HEK293 (cell line): ENCODE measurements around the gene NFIB.

ENCODE experiments used
- CTCF ChIA-PET: fragments of 350-600 bp; formaldehyde crosslinking; extraction: SDS; loops from one replicate; lab custom pipeline; 2021; ENCODE audit warnings: antibody characterized with exemption; lab: Yijun Ruan, JAX
- POLR2A ChIA-PET: fragments of 300-600 bp; formaldehyde crosslinking; extraction: SDS; loops from one replicate; lab custom pipeline; 2020; ENCODE audit warnings: antibody characterized with exemption, inconsistent platforms; lab: Yijun Ruan, JAX
- H3K27ac ChIP-seq: fragments of 200-500 bp; sonication (Bioruptor generic); 2 replicates; pipeline ENCODE4 v1.5.1; 2014; ENCODE audit warnings: low read depth, low read length, control low read depth, inconsistent platforms; ENCODE audit errors: extremely low read depth
- H3K36me3 ChIP-seq, 2 experiments: fragments of 200-500 bp in 1 of 2; sonication (Bioruptor generic) in 1 of 2; 1 replicate in 1 of 2; 2 replicates in 1 of 2; pipeline ENCODE4 v1.5.1; 2014 to 2017; ENCODE audit warnings: inconsistent platforms in 2 of 2, low read length in 2 of 2; ENCODE audit not compliant: control insufficient read depth in 2 of 2, insufficient read depth in 1 of 2
- H3K4me1 ChIP-seq: fragments of 200-500 bp; sonication (Bioruptor generic); 2 replicates; pipeline ENCODE4 v1.5.1; 2014; ENCODE audit warnings: mild to moderate bottlenecking, low read length, inconsistent platforms; ENCODE audit not compliant: control insufficient read depth, insufficient read depth
- H3K4me3 ChIP-seq: 2 replicates; pipeline ENCODE4 v1.5.1; 2011; ENCODE audit warnings: low read depth, mild to moderate bottlenecking, control low read depth, low read length, moderate library complexity
- H3K9me3 ChIP-seq: fragments of 200-500 bp; sonication (Bioruptor generic); 2 replicates; pipeline ENCODE4 v1.5.1; 2014; ENCODE audit warnings: low read depth, low read length, inconsistent platforms; ENCODE audit not compliant: control insufficient read depth, insufficient read depth
- GLIS1 ChIP-seq: fragments of 450-650 bp; formaldehyde crosslinking; IDR thresholded peaks from 2 replicates; pipeline ENCODE4 v1.5.1; 2016; ENCODE audit warnings: missing biosample characterization, missing genetic modification characterization
- HIC1 ChIP-seq: fragments of 450-650 bp; formaldehyde crosslinking; IDR thresholded peaks from 2 replicates; pipeline ENCODE4 v1.5.1; 2016; ENCODE audit warnings: missing biosample characterization, missing genetic modification characterization
- KLF1 ChIP-seq: fragments of 450-650 bp; formaldehyde crosslinking; IDR thresholded peaks from 2 replicates; pipeline ENCODE4 v1.5.1; 2016; ENCODE audit warnings: missing biosample characterization, missing genetic modification characterization
- MYNN ChIP-seq: fragments of 450-650 bp; formaldehyde crosslinking; IDR thresholded peaks from 2 replicates; pipeline ENCODE4 v1.5.1; 2016; ENCODE audit warnings: missing biosample characterization, missing genetic modification characterization, borderline replicate concordance
- OVOL3 ChIP-seq: fragments of 450-650 bp; formaldehyde crosslinking; IDR thresholded peaks from 2 replicates; pipeline ENCODE4 v1.5.1; 2016; ENCODE audit warnings: missing biosample characterization, missing genetic modification characterization
- PRDM10 ChIP-seq: fragments of 450-650 bp; formaldehyde crosslinking; IDR thresholded peaks from 2 replicates; pipeline ENCODE4 v1.5.1; 2016; ENCODE audit warnings: missing biosample characterization, missing genetic modification characterization
- TRIM28 ChIP-seq: IDR thresholded peaks from 2 replicates; pipeline ENCODE4 v1.6.1; 2011; ENCODE audit warnings: low read length, control low read depth, borderline replicate concordance
- YY1 ChIP-seq: fragments of 450-650 bp; formaldehyde crosslinking; IDR thresholded peaks from 2 replicates; pipeline ENCODE4 v1.5.1; 2018; ENCODE audit warnings: missing biosample characterization, missing genetic modification characterization
- ZBTB48 ChIP-seq: fragments of 450-650 bp; formaldehyde crosslinking; IDR thresholded peaks from 2 replicates; pipeline ENCODE4 v1.5.1; 2016; ENCODE audit warnings: missing biosample characterization, missing genetic modification characterization
- ZNF2 ChIP-seq: fragments of 450-650 bp; formaldehyde crosslinking; IDR thresholded peaks from 2 replicates; pipeline ENCODE4 v1.5.1; 2016; ENCODE audit warnings: missing biosample characterization, missing genetic modification characterization
- ZNF223 ChIP-seq: fragments of 450-650 bp; formaldehyde crosslinking; IDR thresholded peaks from 2 replicates; pipeline ENCODE4 v1.5.1; 2016; ENCODE audit warnings: missing biosample characterization, missing genetic modification characterization
- ZNF280D ChIP-seq: fragments of 450-650 bp; formaldehyde crosslinking; IDR thresholded peaks from 2 replicates; pipeline ENCODE4 v1.5.1; 2016; ENCODE audit warnings: missing biosample characterization, missing genetic modification characterization
- ZNF292 ChIP-seq: fragments of 450-650 bp; formaldehyde crosslinking; IDR thresholded peaks from 2 replicates; pipeline ENCODE4 v1.5.1; 2016; ENCODE audit warnings: low read depth, missing biosample characterization, missing genetic modification characterization, borderline replicate concordance
- ZNF354C ChIP-seq: fragments of 450-650 bp; formaldehyde crosslinking; IDR thresholded peaks from 2 replicates; pipeline ENCODE4 v1.5.1; 2016; ENCODE audit warnings: missing biosample characterization, missing genetic modification characterization, low read depth, borderline replicate concordance
- ZNF473 ChIP-seq: fragments of 450-650 bp; formaldehyde crosslinking; IDR thresholded peaks from 2 replicates; pipeline ENCODE4 v1.5.1; 2017; ENCODE audit warnings: missing biosample characterization, missing genetic modification characterization
- ZNF521 ChIP-seq: fragments of 450-650 bp; formaldehyde crosslinking; IDR thresholded peaks from 2 replicates; pipeline ENCODE4 v1.5.1; 2017; ENCODE audit warnings: missing biosample characterization, mild to moderate bottlenecking, missing genetic modification characterization
- ZNF610 ChIP-seq: fragments of 450-650 bp; formaldehyde crosslinking; IDR thresholded peaks from 2 replicates; pipeline ENCODE4 v1.5.1; 2016; ENCODE audit warnings: missing biosample characterization, missing genetic modification characterization, borderline replicate concordance
- ZNF707 ChIP-seq: fragments of 450-650 bp; formaldehyde crosslinking; IDR thresholded peaks from 2 replicates; pipeline ENCODE4 v1.5.1; 2016; ENCODE audit warnings: missing biosample characterization, missing genetic modification characterization
- ZNF843 ChIP-seq: fragments of 450-650 bp; formaldehyde crosslinking; IDR thresholded peaks from 2 replicates; pipeline ENCODE4 v1.5.1; 2016; ENCODE audit warnings: missing biosample characterization, missing genetic modification characterization
- TF ChIP-seq, protein P1 (sequence below): fragments of 450-650 bp; formaldehyde crosslinking; IDR thresholded peaks from 2 replicates; pipeline ENCODE4 v1.5.1; 2016; ENCODE audit warnings: missing biosample characterization, missing genetic modification characterization, low read depth
- TF ChIP-seq, protein P2 (sequence below): IDR thresholded peaks from 2 replicates; pipeline ENCODE4 v1.6.1; 2011; ENCODE audit warnings: mild to moderate bottlenecking, low read depth, low read length, borderline replicate concordance
- TF ChIP-seq, protein P3 (sequence below): fragments of 450-650 bp; formaldehyde crosslinking; IDR thresholded peaks from 2 replicates; pipeline ENCODE4 v1.5.1; 2016; ENCODE audit warnings: missing biosample characterization, missing genetic modification characterization

The NFIB gene

GRCh38 chr9:14043483-14043882 is 270.5 kb downstream of the NFIB start:
- no peaks in the 10 kb centered on the region for H3K36me3 ChIP-seq
- H3K27ac ChIP-seq, result no peak overlapping the region
- ChIA-PET POLR2A (no interaction called here), CTCF (interaction anchor here (0.6 kb wide), 1 partner anchor 445 kb away, joined by 3 read pairs; no protein-coding TSS in a partner anchor)
- H3K9me3 ChIP-seq, result no peaks in the 10 kb centered on the region
- TF ChIP-seq YY1 (no peak), ZNF521 (tag by site-specific recombination) (no peak), MYNN (tag by site-specific recombination) (no peak), ZNF280D (tag by site-specific recombination) (no peak), ZNF610 (tag by site-specific recombination) (no peak), ZNF292 (tag by site-specific recombination) (no peak), ZNF707 (tag by site-specific recombination) (no peak), ZNF473 (tag by site-specific recombination) (no peak), ZNF2 (tag by site-specific recombination) (no peak), ZNF223 (tag by site-specific recombination) (no peak), GLIS1 (tag by site-specific recombination) (no peak), ZBTB48 (tag by site-specific recombination) (no peak), KLF1 (tag by site-specific recombination) (no peak)
- TF ChIP-seq, protein P1, sequence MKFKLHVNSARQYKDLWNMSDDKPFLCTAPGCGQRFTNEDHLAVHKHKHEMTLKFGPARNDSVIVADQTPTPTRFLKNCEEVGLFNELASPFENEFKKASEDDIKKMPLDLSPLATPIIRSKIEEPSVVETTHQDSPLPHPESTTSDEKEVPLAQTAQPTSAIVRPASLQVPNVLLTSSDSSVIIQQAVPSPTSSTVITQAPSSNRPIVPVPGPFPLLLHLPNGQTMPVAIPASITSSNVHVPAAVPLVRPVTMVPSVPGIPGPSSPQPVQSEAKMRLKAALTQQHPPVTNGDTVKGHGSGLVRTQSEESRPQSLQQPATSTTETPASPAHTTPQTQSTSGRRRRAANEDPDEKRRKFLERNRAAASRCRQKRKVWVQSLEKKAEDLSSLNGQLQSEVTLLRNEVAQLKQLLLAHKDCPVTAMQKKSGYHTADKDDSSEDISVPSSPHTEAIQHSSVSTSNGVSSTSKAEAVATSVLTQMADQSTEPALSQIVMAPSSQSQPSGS (tag by site-specific recombination), result no peak
- no peaks in the 10 kb centered on the region for H3K4me1 ChIP-seq
- H3K4me3 ChIP-seq, result no peak overlapping the region

DNA sequence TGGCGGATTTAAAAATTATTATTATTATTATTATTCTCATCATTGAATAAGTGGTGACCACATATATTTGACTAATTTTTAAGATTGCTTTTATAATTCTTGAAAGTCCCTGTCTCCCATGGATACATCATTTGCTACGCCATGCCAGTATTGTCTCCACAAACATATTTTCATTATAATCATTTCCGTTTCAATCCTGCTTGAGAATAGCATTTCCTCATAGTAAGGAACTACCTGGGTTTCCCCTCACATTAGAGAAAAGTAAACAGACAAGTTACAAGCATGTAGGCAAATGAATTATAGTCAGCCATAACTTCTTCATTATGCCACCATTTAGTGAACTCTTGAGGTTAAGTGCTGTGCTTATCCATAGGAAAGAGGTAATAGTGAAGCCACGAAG is 276.6 kb downstream of the NFIB start:
- CTCF ChIA-PET, result interaction anchor here (0.6 kb wide), 1 partner anchor 393 kb away, joined by 3 read pairs; no protein-coding TSS in a partner anchor
- Histone ChIP-seq H3K27ac (no peak overlapping the region), H3K9me3 (no peaks in the 10 kb centered on the region), H3K4me3 (no peak overlapping the region), H3K4me1 (no peaks in the 10 kb centered on the region), H3K36me3 (no peaks in the 10 kb centered on the region)
- POLR2A ChIA-PET, result no interaction called here
- TF ChIP-seq, protein P2, sequence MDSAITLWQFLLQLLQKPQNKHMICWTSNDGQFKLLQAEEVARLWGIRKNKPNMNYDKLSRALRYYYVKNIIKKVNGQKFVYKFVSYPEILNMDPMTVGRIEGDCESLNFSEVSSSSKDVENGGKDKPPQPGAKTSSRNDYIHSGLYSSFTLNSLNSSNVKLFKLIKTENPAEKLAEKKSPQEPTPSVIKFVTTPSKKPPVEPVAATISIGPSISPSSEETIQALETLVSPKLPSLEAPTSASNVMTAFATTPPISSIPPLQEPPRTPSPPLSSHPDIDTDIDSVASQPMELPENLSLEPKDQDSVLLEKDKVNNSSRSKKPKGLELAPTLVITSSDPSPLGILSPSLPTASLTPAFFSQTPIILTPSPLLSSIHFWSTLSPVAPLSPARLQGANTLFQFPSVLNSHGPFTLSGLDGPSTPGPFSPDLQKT, result no peak
- no peak for TF ChIP-seq PRDM10 (tag by site-specific recombination)
- no peak for TF ChIP-seq HIC1
- no peak for TF ChIP-seq ZNF843 (tag by site-specific recombination)
- no peak for TF ChIP-seq TRIM28
- no peak for TF ChIP-seq ZBTB48 (tag by site-specific recombination)
- no peak for TF ChIP-seq ZNF354C
- no peak for TF ChIP-seq OVOL3 (tag by site-specific recombination)
- TF ChIP-seq ZNF521 (tag by site-specific recombination), result no peak
- TF ChIP-seq, protein P3, sequence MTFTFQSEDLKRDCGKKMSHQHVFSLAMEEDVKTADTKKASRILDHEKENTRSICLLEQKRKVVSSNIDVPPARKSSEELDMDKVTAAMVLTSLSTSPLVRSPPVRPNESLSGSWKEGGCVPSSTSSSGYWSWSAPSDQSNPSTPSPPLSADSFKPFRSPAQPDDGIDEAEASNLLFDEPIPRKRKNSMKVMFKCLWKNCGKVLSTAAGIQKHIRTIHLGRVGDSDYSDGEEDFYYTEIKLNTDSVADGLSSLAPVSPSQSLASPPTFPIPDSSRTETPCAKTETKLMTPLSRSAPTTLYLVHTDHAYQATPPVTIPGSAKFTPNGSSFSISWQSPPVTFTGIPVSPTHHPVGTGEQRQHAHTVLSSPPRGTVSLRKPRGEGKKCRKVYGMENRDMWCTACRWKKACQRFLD, result no peak
